Lung microvascular endothelial cell (primary cell): ENCODE data around the gene NFATC1. TPM values are rescaled to one million over a fixed set of nuclear protein-coding genes. Genes with fewer than 3 reads are reported as not detected.
A peak's percentile ranks its signal among the peaks of the same experiment; 100 is the strongest.
"Not testable (repeated sequence)": the region's sequence is repeated elsewhere in the genome, so short reads cannot be mapped to it uniquely, and the experiment has no call there.

Source experiments
- DNase-seq, 2 donors: peaks; one replicate each; pipeline versions ENCODE4 v3.0.0 to v3.0.0-alpha.2; 2010; ENCODE audit warnings: low read depth in 2 of 2
- total RNA-seq: library from RNA; depleted of rRNA; stranded (reverse); fragments of >200 nt; gene quantifications from 2 replicates; pipeline ENCODE4 v1.2.1, GENCODE V29; 2014

The NFATC1 gene
- total RNA-seq, 1 donor from 2014 or later, result 20.8 TPM

DNA sequence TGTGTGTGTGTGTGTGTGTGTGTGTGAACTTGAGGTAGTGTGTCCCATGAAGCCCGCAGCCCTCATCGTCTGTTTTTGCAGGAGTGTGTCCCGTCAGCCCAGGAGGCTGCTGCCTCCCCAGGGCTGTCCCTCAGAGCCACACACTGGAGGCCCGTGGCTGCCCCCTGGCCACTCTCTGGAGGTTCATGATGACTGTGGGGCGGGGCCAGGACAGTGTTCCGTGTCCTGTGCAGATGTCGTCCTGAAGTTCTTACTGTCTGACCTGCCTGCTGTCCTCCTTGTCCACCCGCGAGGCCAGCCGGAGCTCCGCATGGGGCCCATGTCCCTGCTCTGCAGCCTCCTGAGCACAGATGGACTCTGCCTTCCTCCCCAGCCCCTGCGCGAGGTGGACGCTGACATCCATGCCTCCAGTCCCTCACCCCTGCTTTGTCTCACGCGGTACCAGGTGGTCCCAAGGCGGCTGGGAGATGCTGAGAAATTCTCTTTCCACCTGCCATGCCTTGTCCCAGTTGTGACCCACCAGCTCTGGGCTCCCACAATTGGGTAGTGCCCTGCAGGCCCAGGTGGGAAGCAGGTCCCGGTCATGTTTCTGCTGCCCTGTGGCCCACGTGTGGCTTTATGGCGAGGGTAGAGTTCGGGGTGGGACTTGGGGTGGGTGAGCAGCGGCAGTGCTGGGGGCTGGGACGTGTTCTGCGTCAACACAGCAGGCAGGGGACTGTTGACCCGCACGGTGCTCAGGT, 92.8 kb downstream of the NFATC1 start:
- no peak for DNase-seq

DNA sequence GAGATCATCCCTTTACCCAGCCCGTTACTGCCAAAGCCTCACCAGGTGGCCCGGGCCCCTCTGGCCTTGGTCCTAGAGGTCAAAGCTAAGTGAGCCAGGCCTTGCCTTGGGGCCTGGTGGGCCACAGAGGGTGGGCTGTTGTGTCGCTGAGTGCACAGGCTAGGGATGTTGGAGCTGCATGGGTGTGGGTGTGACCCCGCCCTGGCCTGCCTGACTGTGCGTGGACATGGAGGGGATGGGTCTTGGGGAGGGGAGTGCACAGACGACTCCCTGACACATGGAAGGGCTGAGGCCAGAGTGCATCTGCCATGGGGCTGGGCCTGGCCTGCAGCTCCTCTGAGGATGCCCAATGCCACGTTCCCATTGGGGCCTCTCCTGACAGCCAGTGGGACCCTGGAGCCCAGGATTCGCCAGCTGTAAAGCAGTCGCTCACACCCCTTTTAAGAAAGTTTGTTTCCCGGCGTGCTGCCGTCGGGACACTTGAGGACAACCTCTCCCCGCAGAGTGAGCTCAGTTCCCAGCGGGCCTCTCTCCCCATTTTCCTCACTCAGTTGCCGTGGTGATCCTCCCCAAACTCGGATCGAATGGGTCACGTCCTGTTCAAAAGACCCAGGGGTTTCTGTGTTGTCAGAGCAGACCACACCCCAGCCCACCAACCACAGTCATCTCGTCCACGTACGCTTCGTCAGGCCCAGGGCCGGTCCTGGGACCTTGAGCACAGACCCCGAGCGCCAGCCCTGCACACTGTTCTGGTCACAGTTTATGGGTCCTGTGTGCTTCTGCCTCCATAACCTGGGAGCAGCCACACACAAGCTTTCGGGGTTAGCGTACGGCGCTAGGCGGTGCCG, 93.5 kb downstream of the NFATC1 start:
- DNase-seq, result no peak

DNA sequence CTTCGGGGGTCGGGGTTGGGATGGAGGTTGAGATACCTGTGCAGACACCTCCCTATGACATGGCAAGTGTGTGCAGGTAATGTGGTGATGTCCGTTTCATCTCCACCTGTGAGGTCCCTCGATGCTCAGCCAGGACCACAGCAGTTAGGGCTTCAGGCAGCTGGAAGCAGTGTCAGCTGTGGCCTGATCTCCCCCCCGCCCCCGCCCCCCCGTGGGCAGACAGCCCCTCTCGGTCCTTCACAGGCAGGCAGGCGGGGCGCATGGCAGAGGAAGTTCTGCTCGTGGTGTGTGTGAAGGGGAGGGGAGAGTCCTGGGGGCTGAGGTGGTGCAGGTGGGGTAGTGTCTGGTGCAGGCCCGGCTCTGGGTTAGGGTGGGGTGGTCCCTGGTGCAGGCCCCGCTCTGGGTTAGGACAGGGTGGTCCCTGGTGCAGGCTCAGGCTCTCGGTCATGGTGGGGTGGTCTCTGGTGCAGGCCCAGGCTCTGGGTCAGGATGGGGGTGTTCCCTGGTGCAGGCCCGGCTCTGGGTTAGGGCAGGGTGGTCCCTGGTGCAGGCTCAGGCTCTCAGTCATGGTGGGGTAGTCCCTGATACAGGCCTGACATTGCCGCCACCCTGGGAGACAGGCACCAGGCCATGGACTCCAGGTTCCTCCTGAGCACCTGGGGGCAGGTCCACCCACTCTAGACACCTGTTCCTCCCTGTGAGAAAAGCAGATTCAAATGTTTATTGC, 94.3 kb downstream of the NFATC1 start:
- no peak for DNase-seq

DNA sequence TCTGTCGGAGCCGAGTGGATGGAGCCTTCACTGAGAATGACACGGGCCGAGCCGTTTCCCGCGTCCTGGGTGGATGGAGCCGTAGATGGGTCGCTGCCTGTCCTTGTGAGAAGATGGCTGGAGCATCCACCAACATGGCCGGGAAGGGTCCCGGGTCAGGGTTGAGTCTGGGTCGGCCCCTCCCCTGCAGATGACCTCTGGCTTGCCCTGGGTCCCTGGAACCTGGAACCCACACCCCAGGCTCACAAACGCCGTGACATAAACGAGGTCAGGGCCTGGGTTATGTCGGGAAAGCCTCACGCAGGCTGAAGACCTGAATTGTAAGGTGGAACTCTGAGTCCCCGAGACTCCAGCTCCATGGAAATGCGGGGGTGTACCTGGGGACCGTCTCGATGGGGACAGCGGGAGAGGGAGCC, 94.9 kb downstream of the NFATC1 start:
- DNase-seq, result no peak

DNA sequence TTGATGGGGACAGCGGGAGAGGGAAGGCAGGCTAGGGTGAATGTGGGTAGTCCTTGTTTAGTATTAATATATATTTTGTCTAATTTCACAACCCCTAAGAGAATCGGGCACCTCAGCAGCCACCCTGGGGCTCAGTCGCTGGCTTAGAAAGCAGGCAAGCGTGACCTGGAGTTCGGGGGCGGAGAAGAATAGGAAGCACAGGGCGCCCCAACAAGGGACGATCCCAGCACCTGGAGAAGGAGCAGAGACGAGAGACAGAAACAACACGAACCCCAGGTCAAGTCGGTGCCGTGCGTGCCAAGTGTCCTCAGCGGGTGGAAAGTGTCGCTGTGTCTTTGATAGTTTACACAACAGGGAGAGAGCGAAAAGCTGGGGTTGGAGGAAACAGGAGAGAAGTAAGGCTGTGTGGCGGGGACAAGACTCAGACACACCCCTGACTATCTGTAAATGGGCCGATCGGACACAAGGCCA, 95.4 kb downstream of the NFATC1 start:
- no peak for DNase-seq

DNA sequence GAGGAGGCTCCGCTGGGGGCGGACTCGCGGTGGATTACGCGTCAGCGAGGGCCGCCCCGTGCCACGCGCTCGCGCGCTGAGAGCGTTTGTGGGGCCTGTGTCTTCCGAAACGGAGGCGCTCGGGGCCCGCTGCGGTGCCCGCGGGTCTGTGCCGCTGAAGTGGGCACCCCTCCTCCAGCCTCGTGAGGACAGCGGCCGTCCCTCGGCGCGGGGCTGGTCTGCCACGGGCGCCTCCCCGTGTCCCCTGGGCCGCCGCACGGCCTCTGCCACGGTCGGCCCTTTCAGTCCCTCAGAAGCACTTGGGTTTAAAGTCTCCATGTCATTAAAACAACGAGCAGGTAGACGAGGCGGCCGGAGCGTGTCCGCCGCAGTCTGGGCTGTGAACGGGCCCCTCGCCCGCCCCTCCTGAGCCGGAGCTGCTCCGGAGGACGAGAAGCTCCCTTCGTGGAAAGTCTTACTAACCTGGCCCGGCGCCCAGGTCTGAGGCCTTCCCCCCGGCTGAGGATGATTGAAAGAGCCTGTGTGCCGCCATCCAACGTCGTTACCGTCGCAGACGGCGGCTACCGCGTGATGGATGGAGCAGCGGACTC, 97.6 kb downstream of the NFATC1 start:
- DNase-seq, result no peak

DNA sequence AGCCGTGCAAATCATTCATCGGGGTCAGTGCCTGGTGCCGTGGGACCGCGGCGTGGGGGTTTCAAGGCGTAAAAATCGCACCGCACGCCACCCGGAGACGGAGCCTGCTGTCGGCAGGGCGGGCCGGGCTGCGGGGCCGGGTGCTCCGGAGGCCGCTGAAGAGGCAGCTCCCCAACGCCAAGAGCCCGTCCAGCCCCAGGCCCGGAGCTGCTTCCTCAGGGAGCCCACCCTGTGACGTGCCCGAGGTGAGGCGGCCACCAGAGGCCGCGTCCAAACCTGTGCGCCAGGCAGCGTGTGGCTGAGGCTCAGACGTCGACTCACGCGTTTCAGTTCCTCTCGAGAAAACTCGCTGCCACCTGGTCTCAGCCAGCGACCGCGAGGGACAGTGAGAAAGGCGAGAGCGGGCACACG, 98.1 kb downstream of the NFATC1 start:
- DNase-seq, result no peak

DNA sequence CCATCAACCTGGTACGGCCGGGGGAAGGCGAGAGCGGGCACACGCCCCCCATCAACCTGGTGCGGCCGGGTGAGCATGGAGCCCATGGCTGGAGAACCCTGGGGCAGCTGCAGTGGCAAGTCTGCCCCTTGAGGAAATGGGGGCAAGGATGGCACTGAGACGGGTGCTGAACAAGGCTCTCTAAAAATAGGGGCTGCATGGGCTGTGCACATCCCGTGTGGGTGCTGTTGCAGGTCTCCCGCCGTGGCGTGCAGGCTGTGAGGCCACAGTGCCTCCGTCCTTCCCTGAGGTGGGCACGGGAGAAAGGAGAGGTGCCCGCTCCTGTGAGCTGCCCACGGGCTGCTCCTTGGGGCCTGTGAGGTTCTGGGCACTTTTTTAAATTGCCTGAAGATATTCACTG, 99.2 kb downstream of the NFATC1 start:
- no peak for DNase-seq

DNA sequence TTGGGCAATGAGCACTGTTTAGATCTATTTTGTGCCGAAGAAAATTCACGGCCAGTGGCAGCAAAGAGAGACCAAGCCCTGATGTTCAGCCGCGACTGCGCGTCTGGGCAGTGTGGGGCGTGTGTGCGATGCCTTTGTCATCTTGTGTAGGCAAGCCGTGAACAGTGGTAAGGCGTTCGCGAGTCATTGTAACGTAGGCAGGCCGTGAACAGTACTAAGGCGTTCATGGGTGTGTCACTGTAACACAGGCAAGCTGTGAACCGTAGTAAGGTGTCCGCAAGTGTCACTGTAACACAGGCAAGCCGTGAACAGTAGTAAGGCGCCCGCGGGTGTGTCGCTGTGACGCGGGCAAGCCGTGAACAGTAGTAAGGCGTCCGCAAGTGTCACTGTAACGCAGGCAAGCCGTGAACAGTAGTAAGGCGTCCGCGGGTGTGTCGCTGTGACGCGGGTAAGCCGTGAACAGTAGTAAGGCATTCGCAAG, 99.9 kb downstream of the NFATC1 start:
- DNase-seq, result no peak

DNA sequence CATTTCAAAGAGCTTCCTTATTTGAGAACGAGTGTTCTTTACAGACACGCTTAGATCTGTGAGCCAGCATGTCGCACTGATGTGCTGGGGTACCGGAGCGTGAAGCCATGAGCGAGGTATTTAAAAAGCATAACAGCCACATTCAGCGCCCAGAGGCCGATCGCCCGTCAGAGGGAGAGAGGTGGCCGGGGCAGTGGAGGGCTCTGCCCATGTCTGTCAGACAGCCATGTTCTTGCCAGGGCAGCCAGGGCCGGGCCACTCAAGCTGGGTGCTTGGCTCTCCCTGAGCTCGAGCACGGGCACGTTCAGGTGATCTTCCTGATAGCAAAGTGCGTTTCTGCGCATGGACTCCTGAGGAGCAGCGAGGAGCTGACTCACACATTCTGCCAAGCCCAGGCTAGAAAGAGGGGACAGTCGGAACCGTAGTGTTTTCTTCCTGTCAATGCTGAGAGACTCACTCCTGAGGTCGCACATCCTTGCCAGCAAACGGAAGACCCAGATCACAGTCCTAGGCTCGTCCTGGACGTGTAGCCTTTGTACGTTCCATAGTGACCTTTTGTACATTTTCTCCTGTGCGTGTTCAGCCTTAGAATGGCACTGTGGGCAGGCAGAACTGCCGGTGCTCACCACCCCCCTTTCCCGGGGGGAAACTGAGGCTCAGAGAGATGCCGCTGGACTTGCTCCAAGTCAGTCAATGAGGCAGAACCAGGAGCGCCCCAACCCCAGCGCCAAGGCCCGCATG, 100.7 kb downstream of the NFATC1 start:
- no peak for DNase-seq

DNA sequence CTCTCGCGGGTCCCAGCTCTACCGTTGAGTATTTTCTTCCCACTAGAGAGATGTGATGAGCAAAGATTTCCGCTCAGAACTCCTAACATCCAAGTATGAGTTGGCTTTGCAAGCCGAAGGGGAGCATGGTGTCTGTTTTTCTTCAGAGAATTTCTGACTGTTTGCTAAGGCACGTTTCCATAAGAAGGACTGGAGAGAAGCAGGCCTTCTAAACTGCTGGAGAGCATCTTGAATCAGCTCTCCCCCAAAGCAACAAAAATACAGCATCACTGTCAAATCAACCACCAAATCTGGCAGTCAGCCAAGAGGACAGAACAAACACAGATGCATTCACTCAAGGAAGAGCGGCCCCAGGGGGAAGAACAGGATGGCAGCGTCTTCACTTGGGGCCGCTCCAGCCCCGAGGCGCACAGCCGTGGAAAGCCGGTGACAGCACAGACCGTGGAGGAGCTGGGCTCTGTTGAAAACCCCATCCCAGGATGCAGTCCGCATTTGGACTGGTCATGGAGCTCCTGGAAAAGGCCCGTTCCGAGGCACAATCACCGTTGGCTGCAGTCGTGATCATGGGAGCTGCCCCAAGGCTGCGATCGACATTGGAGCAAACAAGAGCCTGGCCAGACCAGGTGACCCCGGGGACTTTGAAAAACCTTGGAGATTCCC, 101.4 kb downstream of the NFATC1 start:
- DNase-seq, result peak; percentile 30 to 62

DNA sequence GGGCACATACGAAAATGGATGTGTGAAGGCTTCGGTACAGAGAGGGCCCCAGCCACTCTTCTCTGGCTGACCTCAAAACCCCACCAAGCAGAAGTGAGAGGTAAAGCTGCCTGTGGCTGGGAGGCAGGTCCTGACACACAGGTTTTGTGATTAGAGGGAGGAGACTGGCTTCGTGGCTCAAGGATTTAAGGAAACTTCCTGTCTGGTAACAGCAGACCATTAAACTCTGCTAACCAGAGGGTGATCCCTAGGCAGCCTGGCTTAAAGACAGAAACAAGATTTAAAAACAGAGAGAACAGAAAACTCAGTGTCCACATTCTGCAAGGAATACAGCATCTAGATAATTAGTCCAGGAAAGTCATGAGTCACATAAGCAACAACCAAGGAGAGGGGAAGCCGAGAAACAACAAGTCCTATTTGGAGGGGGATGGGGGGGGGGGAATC, 101.9 kb downstream of the NFATC1 start:
- DNase-seq, result peak in 1 of 2 donors; percentile 54

DNA sequence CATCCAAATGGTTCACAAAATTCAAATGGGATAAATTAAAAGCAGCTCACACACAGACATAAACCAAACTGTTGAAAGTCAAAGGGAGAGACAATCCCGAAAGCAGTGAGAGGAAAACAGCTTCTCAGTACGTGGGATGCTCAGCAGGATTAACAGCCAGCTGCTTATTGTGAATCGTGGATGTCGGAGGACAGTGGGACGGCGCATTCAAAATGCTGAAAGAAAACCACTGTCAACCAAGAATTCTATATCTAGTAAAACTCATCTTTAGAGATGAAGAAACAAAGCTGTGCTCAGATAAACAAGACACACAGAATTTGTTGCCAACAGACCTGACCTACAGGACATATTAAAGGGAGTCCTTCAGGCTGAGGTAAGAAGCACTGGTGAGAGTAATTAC, 102.9 kb downstream of the NFATC1 start:
- DNase-seq, result no peak

DNA sequence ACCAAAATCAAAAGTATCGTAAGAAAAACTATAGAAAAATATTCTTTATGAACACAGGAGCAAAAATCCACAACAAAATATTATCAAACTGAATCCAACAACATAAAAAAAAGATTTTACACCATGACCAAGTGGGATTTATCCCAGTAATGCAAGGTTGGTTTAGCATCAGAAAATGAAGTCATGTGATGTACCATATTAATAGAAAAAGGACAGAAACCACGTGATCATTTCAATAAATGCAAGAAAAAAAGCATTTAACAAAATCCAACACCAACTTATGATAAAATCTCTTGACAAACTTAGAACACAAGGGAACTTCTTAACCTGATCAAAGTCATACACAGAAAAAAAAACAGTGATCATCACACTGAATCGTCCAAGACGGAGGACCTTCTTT, 105.3 kb downstream of the NFATC1 start:
- no peak for DNase-seq

DNA sequence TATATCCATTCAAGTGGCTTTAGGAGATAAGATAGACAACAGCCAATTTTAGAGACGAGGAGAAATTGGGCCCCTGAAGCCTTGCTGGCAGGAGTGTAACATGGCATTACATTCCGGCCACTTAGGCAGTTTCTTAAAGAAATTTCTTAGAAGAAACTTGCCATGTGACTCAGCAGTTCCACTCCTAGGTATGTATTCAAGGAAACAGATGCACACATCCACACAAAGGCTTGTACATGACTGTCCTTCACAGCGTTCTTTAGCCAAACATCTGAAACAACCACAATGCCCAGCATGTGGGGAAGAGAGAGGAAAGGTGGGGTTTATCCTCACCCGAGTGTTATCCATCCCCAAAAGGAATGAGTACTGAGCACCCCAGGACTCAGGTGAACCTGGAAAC, 107.1 kb downstream of the NFATC1 start:
- peak in 1 of 2 donors; percentile 53 for DNase-seq

DNA sequence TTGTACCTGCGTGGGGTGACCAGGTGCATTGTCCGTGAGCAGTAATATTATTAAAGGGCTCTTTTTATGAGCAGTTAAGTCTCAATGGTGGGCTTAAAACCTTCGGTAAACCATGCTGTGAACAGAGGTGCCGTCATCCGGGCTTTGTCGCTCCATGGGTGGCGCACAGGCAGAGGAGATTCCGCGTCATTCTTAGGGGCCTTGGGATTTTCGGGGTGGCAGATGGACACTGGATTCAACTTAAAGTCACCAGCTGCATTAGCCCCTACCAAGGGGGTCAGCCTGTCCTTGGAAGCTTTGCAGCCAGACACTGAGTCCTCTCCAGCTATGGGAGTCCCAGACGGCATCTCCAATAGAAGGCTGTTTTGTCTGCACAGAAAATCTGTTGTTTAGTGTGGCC, 107.7 kb downstream of the NFATC1 start:
- DNase-seq, result no peak

DNA sequence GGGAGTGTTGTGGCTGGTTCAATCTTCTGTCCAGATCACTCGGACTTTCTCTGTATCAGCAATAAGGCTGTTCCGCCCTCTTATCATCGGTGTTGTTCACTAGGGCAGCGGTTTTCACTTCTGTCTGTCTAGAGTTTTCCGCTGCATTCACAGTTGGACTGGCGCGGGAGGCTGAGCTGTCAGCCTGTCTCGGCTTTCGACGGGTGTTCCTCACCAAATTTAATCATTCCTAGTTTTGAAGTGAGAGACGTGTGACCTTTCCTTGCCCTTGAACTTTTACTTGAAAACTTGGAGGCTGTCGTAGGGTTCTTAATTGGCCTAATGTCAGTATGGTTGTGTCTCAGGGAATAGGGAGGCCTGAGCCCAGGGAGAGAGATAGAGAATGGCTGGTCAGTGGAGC, 108.3 kb downstream of the NFATC1 start:
- no peak for DNase-seq

DNA sequence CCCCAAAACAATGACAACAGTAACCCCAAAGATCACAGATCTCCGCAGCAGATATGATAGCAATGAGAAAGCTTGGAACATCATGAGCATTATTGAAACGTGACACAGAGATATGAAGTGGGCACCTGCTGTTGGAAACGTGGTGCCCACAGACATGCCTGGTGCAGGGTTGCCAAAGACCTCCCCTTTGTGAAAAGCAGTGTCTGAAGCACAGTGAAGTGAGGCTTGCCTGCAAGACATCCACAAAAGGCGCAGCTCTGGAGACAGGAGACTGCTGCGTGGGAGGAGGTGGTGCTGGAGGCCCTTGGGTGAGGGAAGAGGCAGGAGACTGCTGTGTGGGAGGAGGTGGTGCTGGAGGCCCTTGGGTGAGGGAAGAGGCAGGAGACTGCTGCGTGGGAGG, 108.8 kb downstream of the NFATC1 start:
- not testable (repeated sequence) for DNase-seq

DNA sequence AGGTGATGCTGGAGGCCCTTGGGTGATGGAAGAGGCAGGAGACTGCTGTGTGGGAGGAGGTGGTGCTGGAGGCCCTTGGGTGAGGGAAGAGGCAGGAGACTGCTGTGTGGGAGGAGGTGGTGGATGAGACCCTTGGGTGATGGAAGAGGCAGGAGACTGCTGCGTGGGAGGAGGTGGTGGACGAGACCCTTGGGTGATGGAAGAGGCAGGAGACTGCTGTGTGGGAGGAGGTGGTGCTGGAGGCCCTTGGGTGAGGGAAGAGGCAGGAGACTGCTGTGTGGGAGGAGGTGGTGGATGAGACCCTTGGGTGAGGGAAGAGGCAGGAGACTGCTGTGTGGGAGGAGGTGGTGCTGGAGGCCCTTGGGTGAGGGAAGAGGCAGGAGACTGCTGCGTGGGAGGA, 109.7 kb downstream of the NFATC1 start:
- not testable (repeated sequence) for DNase-seq
